Dedifferentiated amniotic fluid mesenchymal stem cell (primary cell): ENCODE measurements around the gene SERPINA5.
"Not testable (repeated sequence)": the region's sequence is repeated elsewhere in the genome, so short reads cannot be mapped to it uniquely, and the experiment has no call there.

Experiments
- DNase-seq: peaks from one replicate; pipeline ENCODE4 v3.0.0-alpha.2; 2016; ENCODE audit errors: extremely low spot score

Gene SERPINA5

GRCh38 chr14:94575730-94576585 lies 5.3 kb upstream of the SERPINA5 start:
- DNase-seq: no peak

DNA sequence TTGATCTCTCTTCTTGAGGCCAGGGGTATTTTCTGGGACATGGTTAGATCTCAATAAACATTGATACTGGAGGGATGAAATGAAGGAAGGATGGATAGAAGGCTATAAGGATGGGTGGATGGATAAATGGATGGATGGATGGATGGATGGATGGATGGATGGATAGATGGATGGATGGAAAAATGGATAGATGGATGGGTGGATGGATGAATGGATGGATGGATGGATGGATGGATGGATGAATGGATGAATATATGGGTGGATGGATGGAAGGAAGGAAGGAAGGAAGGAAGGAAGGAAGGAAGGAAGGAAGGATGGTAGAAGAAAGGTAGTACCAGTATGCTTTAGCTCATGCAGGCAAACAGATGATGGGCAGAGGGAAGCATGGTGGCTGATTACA lies 3.8 kb upstream of the SERPINA5 start:
- not testable (repeated sequence) for DNase-seq

DNA sequence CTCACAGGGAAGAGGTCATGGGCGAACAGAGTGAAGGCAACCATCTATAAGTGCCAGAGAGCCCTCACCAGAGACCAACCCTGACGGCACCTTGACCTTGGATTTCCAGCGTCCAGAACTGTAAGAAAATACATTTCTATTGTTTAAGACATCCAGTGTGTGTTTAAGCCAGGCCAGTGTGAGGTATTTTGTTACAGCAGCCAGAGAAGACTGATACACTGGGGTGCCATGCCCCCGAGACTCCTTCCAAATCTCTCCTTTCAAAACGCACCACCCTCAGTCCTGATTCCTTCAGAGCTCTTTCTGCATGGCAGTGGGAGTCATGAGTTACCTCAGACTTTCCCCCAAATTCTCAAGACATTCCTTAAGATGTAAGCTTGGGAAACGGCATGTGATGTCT lies 2.5 kb upstream of the SERPINA5 start:
- no peak for DNase-seq

DNA sequence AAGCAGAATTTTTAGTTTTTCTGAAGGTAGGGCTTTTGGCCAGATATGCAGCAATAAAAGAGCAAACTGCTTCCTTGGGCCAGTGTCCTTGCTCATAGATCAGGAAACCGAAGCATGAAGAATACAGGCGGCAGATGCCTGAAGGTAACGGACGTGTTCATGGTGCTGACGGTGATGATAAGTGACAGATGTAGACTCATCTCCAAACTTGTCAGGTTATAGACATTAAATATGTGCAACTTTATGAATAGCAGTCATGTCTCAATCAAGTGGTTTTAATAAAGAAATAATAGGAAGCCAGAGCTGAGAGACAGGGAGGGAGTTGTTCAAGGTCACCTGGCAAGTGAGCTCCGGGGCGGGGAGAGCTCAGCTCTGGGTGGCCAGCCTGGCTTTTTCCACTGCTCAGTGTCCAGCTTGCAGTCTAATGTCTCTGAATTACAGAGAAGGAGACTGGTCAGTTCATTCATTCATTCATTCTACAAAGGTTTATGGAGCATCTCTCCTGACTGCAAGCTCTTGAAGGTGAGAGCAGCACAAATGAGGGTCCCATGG lies 1.0 kb downstream of the SERPINA5 start:
- no peak for DNase-seq

DNA sequence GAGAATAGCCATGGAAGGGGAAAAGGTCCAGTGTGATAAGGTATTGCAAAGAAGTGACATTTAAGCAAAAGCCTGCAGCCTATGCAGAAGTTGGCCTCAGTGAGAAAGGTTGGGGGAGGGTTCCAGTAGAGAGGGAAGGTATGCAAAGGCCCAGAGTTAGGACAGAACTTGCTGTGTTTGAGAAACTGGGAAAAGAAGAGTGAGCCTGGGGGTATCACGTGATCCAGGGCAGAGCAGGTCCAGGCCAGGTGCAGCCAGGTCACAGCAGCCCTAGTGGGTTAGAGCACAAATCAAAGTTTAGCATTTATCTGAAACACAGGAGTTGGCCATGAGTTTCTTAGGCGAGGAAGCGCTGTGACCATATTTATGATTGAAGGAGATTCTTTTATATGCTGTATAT lies 1.6 kb downstream of the SERPINA5 start:
- no peak for DNase-seq

DNA sequence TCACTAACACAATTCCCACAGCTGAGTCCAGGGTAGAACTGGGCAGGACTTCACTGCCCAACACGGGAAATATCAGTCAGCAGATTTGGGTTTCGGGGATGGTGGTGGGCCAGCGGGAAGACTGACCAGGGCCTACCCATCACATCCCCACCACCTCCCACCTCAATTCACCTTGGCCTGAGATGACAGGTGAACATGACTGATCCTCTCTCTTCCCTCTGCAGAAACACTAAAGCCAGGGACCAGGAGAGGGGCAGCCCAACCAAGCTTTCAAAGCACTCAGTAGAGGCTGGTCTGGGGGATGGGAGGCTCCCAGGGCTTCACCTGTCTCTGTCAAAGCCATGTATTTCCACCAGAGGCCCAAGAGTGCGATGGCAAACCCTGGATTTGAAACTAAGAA lies 2.3 kb downstream of the SERPINA5 start:
- no peak for DNase-seq

DNA sequence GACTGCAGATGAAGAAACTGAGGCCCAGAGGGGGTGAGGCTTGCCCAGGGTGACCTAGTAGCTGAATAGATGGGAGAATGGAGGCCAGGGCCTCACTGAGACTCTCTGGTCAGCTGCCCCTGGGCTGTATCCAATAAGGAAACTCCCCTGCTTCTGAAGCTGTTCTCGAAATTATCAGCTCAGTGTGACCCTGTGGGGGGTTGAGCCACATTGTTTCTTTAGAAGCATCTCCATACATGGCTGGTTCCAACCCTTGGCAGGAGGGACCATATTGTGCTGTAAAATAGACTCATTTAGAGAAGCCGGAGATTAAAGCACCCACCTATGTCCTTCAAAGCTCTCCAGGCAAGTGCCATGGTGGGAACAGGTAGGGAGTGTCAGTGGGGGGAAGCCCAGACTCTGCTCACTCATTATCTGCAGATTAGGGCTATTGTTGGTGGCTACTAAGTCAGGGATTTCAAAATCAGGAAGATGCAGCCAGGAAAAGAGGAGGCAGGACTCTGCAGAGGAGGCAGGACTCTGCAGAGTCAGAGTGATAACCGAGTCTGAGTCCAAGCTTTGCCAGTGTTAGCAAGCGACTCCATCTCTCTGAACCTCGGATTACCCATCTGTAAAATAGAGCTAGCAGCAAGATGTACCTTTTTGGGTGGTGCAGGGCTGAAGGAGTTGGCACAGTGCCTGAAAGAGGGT lies 3.5 kb downstream of the SERPINA5 start:
- no peak for DNase-seq

DNA sequence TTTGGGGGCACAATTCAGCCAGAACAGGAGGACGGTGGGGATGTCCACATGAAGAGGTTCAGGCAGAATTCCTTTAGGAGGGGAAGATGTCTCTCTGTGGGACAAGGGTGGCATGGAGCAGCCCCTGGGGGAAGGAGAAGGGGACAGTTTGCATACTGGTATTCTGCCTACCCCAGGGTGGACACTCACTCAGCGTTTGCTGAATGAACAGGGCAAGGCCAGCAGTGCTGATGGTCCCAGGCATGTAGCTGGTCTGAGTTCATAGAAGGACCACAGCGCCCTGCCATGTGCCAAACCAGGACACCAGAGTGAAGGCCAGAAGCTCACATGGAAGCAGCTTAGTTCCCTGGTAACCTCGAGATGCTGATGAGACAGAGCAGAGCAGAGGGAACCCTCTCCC lies 5.4 kb downstream of the SERPINA5 start:
- DNase-seq: no peak

- no peak for DNase-seq
These were observed 7.1 kb downstream of the SERPINA5 start for GRCh38 chr14:94588311-94588710.

DNA sequence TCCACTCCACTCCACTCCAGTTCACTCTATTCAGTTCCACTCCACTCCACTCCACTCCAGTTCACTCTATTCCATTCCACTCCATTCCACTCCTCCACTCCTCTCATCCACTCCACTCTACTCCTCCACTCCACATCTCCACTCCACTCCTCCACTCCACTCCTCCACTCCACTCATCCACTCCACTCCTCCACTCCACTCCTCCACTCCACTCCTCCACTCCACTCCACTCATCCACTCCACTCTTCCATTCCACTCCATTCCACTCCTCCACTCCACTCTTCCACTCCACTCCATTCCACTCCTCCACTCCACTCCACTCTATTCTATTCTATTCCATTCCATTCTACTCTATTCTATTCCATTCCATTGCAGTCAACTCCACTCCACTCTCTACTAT lies 9.8 kb downstream of the SERPINA5 start:
- DNase-seq: no peak

DNA sequence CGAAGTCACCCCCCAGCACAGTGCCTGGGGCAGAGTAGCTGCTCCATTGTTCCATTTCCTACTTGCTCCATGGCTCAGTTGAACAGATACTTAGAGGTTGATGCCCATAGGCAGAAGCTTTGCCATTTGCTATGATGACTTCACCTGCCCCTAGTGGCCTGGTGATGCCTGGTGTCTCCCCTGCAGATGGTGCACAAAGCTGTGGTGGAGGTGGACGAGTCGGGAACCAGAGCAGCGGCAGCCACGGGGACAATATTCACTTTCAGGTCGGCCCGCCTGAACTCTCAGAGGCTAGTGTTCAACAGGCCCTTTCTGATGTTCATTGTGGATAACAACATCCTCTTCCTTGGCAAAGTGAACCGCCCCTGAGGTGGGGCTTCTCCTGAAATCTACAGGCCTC lies 10.6 kb downstream of the SERPINA5 start:
- DNase-seq: no peak

DNA sequence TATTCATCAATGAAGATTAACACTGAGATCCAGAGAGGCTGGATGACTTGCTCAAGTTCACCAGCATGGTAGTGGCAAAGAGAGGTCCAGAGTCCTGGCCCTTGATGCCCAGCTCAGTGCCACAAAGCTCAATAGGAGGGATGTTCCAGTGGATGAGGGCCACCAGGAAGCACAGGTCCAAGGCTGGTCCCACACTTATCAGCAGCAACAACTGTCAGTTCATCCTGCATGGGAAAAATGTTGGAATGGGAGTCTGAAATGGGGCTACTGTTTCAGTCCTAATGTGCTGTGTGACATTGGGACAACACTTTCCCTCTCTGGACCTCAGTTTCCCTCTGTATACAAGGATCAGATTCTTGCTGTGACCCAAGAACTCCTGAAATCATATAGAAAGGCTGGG lies 11.2 kb downstream of the SERPINA5 start:
- no peak for DNase-seq

- no peak for DNase-seq
These were observed 12.1 kb downstream of the SERPINA5 start for GRCh38 chr14:94593376-94593748.

GRCh38 chr14:94593749-94594431 lies 12.7 kb downstream of the SERPINA5 start:
- no peak for DNase-seq

DNA sequence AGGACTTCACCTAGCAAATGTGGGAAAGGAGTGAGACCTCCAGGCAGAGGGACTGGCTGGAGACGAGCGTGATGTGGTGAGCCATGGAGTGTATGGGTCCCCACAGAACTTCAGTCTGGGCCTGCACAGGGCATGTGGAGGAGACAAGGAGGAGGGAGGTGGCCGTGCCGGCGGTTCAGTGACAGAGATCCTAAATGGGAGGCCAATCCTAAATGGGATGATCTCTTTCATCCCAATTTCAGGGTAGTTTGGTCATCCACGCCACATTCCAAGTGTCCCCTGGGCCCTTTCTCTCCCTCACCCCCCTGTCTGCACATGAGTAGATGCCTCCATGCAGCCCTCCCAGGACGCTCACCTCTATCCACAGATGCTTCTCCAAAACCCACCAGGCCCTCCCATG lies 13.2 kb downstream of the SERPINA5 start:
- DNase-seq: no peak

GRCh38 chr14:94595912-94596311 lies 14.7 kb downstream of the SERPINA5 start:
- no peak for DNase-seq

GRCh38 chr14:94596361-94596760 lies 15.1 kb downstream of the SERPINA5 start:
- no peak for DNase-seq

DNA sequence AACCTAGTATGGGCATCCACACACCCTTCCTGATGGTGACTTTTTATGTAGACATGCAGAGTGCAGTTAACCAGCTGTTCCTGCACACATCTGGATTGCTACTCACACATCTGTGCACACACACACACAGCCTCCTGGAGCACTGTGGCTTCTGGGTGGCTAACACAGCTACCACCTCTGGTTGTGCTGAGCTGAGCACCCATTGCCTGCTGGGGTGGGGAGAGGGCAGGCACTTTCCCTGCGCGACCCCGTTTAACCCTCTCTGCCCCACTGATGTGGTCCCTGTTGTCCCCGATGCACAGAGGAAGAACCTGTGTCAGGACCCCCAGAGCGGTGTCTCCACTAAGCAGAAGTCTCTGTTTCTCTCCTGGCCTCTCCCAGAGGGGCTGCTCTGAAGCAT lies 16.6 kb downstream of the SERPINA5 start:
- no peak for DNase-seq

GRCh38 chr14:94598506-94598815 lies 17.2 kb downstream of the SERPINA5 start:
- no peak for DNase-seq

- DNase-seq: peak; percentile 87
These were observed 17.8 kb downstream of the SERPINA5 start for GRCh38 chr14:94598816-94599655.

DNA sequence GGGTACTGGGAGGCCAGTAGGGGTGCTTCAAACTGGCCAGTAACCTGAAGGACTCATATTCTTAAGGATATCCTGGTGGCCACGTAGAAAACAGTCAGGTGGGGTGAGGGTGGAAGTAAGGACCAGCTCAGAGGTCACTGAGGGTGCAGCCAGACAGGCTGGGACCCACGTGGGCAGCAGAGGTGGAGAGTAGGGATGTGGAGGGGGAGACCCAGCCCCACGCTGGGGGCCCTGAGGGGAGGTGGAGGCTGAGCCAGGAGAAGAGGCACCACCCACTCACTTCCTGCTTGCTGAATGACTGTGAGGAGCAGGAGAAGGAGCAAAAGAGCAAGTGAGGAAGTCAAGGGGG lies 18.4 kb downstream of the SERPINA5 start:
- DNase-seq: no peak

GRCh38 chr14:94600148-94600545 lies 18.9 kb downstream of the SERPINA5 start:
- no peak for DNase-seq
